Activated T-cell treated with anti-CD3 and anti-CD28 coated beads, Interleukin-2, amount 50 U/mL, for 4 hours (primary cell): Measurements from ENCODE around the gene GPD2. TPM values are rescaled to one million over a fixed set of nuclear protein-coding genes. Genes with fewer than 3 reads are reported as not detected.

Experiments used
- ATAC-seq, 2 donors: fragments of 200-7000 bp; cut with Tn5 transposase; one replicate each; pipeline ENCODE4 v1.10.0; 2021
- DNase-seq: peaks from one replicate; pipeline ENCODE4 v3.0.0-alpha.2; 2020
- H3K27me3 Mint-ChIP-seq: one replicate; pipeline ENCODE4 v1.8.0; 2021; ENCODE audit warnings: low read depth, mixed read lengths
- H3K36me3 Mint-ChIP-seq: one replicate; pipeline ENCODE4 v1.8.0; 2022; ENCODE audit warnings: mixed read lengths; ENCODE audit not compliant: insufficient read depth
- H3K4me1 Mint-ChIP-seq: one replicate; pipeline ENCODE4 v1.8.0; 2021; ENCODE audit warnings: low read depth, mixed read lengths
- H3K4me3 Mint-ChIP-seq: one replicate; pipeline ENCODE4 v1.8.0; 2021; ENCODE audit warnings: mild to moderate bottlenecking, moderate library complexity, mixed read lengths
- H3K9me3 Mint-ChIP-seq: one replicate; pipeline ENCODE4 v1.8.0; 2021; ENCODE audit warnings: mixed read lengths
- total RNA-seq, 3 donors: library from RNA; stranded (reverse); gene quantifications; one replicate each; pipeline ENCODE4 v1.2.1, GENCODE V29; 2021

The GPD2 gene
- total RNA-seq, 3 donors from 2014 or later = 20.7 to 21.1 (median 21.0) TPM

DNA sequence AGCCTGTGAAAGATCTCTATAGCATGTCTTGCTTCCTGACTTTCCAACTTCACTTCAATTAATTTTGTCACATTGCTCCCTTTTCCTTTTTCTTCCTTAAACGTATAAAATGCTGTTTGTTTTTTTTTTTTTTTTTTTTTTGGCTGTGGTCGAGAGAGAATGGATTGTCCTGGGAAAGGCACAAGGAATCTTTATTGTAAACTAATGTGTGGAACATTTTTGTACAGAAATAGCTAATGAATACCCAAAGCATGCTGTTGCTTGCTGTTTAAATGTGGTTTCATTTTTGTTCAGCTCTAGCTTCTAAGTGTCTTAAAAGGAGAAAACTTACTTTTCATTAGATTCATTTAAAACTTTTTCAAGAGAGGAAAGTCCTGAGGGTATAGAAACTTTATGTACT lies 105.5 kb downstream of the GPD2 start:
- Mint-ChIP-seq H3K4me3 (no peak overlapping the region), H3K36me3 (peaks cover 21% of the 10 kb centered on the region), H3K4me1 (peaks cover 11% of the 10 kb centered on the region), H3K27me3 (no peaks in the 10 kb centered on the region), H3K9me3 (no peaks in the 10 kb centered on the region)
- ATAC-seq (no peak), DNase-seq (no peak)

DNA sequence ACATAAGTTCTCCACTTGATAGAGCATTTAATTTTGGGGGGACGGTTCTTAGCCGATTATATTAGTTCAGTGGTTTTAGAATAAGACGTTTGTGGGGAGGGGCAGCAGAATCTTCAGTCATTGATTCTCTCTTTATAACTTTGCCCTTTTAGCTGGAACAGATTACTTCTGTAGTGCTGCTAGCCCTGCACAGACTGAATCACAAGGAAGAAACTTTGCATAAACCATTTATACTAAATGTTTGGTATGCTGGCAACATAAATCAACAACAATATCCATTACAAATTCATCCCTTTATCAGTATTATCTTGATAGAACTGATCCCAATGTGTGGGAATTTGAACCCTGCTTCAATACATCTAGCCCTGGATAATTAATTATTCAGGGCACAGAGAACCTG lies 112.2 kb downstream of the GPD2 start:
- Mint-ChIP-seq H3K36me3 (peaks cover 12% of the 10 kb centered on the region), H3K4me1 (peaks cover under 1% of the 10 kb centered on the region), H3K9me3 (no peaks in the 10 kb centered on the region), H3K4me3 (no peak overlapping the region), H3K27me3 (no peaks in the 10 kb centered on the region)
- no peak for DNase-seq
- no peak for ATAC-seq

DNA sequence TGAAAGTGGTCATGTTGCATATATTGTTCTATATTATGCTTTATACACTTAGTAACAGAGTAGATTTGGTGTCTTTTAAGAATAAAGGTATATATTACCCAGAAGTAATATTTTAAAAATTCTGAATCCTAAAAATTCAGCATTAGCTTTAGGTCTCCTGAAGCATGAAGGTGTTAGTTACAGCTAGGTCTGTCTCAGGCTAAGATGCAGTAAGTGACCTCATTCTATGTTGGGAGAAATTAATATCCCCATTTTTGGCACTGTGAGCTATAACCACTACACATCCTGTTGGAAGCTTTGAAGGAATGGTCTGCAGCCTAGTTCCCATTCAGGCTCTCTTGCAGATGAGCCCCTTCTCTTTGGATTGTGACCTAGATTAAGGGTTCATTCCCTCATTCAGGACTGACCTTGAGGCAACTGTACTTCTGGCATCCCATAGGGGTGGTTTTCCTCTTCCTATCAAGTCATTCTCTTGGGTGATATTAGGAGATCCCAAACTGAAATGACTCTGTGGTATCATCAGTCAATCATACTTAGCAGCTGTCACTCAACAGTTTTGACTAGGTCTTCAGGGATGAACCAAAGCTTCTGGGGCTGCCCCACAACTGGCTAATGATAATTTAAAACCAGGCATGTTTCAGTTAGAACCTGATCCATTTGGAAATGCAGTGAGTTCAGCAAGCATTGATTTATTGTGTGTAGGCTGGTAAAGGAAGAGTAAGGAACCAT lies 117.7 kb downstream of the GPD2 start:
- peaks cover 23% of the 10 kb centered on the region for H3K36me3 Mint-ChIP-seq
- no peaks in the 10 kb centered on the region for H3K27me3 Mint-ChIP-seq
- peaks cover 2% of the 10 kb centered on the region for H3K4me1 Mint-ChIP-seq
- H3K9me3 Mint-ChIP-seq = no peaks in the 10 kb centered on the region
- ATAC-seq = no peak
- no peak overlapping the region for H3K4me3 Mint-ChIP-seq
- DNase-seq = no peak

DNA sequence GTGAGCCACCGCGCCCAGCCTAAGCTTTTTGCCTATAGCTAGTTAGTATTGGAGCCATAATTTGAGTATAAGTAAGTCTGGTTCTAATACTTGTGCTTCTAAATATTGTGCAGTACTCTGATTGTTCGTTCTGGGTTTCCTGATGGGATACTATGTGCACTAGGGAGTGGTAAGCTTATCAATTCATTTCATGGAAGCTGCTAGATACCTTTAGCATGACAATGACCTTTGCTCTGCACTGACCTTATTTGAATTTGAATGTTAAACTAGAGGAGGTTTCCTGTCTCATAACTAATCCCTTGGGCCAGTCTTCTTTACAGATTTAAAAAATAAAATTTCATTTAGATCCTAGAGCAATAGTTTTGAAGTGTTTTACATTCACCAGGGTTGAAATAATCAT lies 125.1 kb downstream of the GPD2 start:
- H3K27me3 Mint-ChIP-seq = no peaks in the 10 kb centered on the region
- H3K9me3 Mint-ChIP-seq = no peaks in the 10 kb centered on the region
- H3K4me1 Mint-ChIP-seq = peaks cover 6% of the 10 kb centered on the region

DNA sequence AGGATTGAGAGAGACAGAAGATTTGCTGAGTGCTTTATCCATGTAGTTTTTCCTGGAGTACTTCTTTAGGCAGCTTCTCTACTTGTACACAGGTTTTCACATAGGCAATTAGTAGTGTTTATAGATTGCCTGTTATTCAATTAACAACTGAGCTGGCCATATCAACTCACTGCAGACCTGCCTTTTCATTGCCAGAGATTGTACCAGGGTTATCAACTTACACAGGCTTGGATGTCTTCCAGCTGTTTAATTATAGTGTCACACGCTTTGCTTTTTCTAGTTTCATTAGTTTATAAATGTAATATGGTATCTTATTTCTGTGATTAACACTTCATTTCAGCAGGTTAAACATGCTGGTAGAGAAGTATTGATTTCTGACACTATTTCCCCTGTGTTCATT lies 125.9 kb downstream of the GPD2 start:
- H3K9me3 Mint-ChIP-seq = no peaks in the 10 kb centered on the region
- H3K4me3 Mint-ChIP-seq = no peak overlapping the region
- DNase-seq (no peak), ATAC-seq (no peak)
- peaks cover 15% of the 10 kb centered on the region for H3K36me3 Mint-ChIP-seq
- no peaks in the 10 kb centered on the region for H3K27me3 Mint-ChIP-seq
- peaks cover 8% of the 10 kb centered on the region for H3K4me1 Mint-ChIP-seq

More for the DNA sequence above, 125.1 kb downstream of the GPD2 start:
- Mint-ChIP-seq H3K36me3 (peaks cover 17% of the 10 kb centered on the region), H3K4me3 (no peak overlapping the region)
- ATAC-seq (no peak), DNase-seq (no peak)

DNA sequence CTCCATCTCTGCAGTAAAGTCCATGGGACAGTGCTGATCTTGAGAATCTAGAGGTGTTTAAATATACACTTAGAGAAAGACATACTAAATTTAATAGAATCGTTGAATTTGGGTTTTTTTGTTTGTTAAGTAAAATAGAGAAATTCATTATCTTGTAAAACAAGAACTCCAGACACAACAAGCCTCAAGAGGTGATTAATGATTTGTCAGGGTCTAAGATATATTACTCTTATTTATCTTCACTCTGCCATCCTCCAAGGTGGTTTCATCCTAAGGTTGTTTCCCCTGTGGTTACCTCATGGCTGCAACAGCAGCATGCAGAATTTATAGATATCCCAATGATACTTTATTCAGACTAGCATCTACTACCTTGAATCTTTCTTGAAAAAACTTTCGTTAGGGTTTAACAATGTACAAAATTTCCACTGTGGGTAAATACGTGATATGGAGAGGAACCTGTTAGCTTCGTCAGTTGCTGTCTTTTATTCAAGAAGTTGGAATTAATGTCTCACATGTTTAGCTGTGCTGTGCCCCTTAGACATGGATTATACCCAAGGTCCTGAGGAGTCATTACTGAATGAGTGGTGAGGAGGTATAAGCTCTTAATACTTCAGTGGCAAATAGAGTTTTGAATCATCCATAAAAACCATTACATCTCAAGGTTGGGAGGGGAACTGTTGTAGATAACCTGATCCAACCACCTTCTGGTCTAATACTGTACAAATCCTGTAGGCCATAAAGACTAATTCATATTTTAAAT lies 128.0 kb downstream of the GPD2 start:
- no peak for DNase-seq

DNA sequence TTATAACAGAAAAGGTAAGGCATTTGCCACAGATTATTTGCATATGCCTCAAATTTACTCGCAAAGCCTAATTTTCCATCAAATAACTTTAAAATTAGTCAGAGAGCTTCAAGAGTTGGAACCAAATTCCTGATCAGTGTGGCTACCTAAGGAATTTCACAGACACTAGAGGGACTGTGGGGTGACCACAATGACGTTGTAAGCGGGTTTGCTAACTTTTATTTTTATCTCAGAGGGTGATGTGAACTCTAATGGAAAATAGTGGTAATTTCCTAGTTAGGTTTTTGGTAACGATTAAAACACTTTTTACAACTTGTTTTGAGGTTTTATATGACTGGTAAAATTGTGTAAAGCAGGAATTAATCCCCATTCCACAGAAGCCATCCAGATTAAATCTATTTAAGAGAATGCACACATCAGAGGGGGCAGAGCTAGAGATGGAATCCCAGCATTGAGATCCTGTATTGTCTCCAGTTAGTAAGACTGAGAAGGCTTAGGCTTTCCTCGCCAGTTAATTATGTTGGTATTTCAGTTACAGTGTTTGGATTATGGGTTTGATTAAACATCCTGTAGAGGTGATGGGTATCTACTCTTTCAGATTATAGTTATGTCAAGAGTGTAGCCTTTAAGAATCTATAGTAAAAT lies 129.0 kb downstream of the GPD2 start:
- no peak for DNase-seq
- ATAC-seq = no peak
- Mint-ChIP-seq H3K4me1 (peaks cover 8% of the 10 kb centered on the region), H3K4me3 (no peak overlapping the region), H3K9me3 (no peaks in the 10 kb centered on the region), H3K36me3 (peaks cover 14% of the 10 kb centered on the region), H3K27me3 (no peaks in the 10 kb centered on the region)

More for the DNA sequence above, 128.0 kb downstream of the GPD2 start:
- H3K4me3 Mint-ChIP-seq = no peak overlapping the region
- no peaks in the 10 kb centered on the region for H3K27me3 Mint-ChIP-seq
- ATAC-seq = no peak
- no peaks in the 10 kb centered on the region for H3K9me3 Mint-ChIP-seq
- peaks cover 8% of the 10 kb centered on the region for H3K4me1 Mint-ChIP-seq
- H3K36me3 Mint-ChIP-seq = peaks cover 9% of the 10 kb centered on the region

DNA sequence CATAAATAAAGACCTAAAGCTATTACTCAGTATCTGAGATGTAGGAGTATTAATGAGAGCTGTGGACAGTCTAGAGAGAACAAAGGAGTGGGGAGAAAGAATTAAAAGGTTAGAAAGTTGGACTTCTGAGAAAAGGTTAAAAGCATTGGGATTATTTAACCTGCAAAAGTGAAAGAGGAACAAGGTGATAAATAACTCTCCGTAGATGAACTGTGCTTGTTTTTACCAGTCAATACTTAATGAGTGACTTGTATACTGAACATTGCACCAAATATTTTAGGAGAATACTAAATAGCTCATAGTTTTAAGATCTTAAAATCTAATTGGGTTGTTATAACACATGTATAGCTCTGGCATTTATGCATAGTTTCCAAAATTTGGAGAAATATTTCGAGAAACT lies 137.5 kb downstream of the GPD2 start:
- H3K27me3 Mint-ChIP-seq = no peaks in the 10 kb centered on the region
- H3K9me3 Mint-ChIP-seq = no peaks in the 10 kb centered on the region
- ATAC-seq (no peak), DNase-seq (no peak)
- H3K4me3 Mint-ChIP-seq = no peak overlapping the region
- H3K4me1 Mint-ChIP-seq = peaks cover 10% of the 10 kb centered on the region
- H3K36me3 Mint-ChIP-seq = peaks cover 28% of the 10 kb centered on the region

DNA sequence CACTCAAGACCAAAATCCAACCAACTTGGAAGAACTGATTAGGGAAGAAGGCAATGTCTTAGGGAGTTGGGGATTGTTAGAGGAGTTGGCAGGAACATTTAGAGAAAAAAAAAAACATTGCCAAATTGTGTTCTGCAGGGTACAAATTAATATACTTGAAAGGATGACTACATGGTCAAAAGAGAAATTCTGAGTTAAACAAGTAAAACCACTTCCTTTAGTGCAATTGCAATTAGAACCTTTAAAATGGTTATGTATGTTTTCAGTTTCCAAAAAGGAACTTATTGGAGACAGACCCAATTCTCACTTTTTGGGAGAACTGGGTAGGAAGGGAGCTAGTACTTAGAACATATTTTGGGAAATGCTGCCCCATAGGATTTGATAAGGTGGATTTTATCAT lies 137.9 kb downstream of the GPD2 start:
- Mint-ChIP-seq H3K4me1 (peaks cover 10% of the 10 kb centered on the region), H3K9me3 (no peaks in the 10 kb centered on the region), H3K4me3 (no peak overlapping the region), H3K36me3 (peaks cover 26% of the 10 kb centered on the region), H3K27me3 (no peaks in the 10 kb centered on the region)
- no peak for DNase-seq
- no peak for ATAC-seq

DNA sequence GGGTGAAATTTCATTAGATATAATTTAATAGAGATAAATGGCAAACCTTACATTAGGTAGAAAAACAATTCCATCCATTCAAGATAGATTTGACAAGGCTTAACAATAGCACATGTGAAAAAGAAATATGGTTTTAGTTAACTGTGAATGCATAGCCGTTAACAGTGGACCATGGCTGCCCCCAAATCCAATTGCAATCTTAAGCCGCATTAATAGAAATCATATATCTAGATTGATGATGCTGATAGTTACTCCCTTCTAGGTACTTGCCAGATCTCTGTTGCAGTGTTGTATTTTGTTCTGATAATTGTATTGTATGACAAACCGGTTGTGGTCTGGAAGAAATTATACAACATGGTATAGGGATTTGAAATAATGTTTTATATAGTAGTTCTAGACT lies 139.8 kb downstream of the GPD2 start:
- Mint-ChIP-seq H3K9me3 (no peaks in the 10 kb centered on the region), H3K4me1 (peaks cover 20% of the 10 kb centered on the region), H3K4me3 (no peak overlapping the region), H3K36me3 (peaks cover 17% of the 10 kb centered on the region), H3K27me3 (no peaks in the 10 kb centered on the region)
- ATAC-seq (no peak), DNase-seq (no peak)

DNA sequence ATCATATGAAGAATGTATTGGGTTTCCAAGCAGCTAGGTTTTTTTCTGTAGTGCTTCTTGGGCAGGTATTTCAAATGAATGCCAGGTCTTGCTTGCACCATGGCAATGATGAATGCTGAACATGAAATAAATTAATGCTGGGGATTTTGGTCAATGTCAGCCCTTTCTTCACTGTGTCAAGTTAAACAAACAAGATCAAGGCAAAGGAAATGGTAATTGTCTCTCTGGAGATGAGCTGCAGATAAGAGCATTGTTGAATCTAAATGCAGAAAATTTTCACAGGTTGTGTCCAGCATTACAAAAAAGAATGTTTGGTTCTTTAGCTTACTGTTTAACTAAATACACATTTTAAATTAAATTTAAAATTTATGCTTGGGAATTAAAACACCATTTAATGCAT lies 144.3 kb downstream of the GPD2 start:
- Mint-ChIP-seq H3K27me3 (no peaks in the 10 kb centered on the region), H3K4me1 (peaks cover 11% of the 10 kb centered on the region), H3K9me3 (no peaks in the 10 kb centered on the region), H3K4me3 (no peak overlapping the region), H3K36me3 (peaks cover 2% of the 10 kb centered on the region)
- DNase-seq (no peak), ATAC-seq (no peak)

DNA sequence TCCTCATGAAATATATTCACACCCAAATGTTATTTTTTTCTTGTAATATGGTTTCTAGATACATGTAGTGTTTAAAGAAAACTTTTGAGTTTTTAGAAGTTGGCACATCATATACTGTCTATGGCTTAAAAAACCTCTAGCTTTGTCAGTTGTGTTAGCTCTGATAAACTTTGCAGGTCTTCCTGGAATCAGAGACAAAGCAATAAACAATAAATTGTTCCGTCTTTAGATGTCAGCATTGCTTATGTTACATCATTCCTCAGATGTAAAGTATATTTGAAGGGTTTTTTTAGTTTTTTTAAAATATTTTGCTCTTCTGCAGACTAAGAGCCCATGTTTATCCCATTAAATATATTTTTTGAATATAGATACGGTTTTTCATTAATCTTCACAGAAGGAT lies 145.1 kb downstream of the GPD2 start:
- Mint-ChIP-seq H3K36me3 (peaks cover 2% of the 10 kb centered on the region), H3K4me3 (no peak overlapping the region), H3K4me1 (peaks cover 11% of the 10 kb centered on the region), H3K9me3 (no peaks in the 10 kb centered on the region), H3K27me3 (no peaks in the 10 kb centered on the region)
- ATAC-seq = no peak
- no peak for DNase-seq

DNA sequence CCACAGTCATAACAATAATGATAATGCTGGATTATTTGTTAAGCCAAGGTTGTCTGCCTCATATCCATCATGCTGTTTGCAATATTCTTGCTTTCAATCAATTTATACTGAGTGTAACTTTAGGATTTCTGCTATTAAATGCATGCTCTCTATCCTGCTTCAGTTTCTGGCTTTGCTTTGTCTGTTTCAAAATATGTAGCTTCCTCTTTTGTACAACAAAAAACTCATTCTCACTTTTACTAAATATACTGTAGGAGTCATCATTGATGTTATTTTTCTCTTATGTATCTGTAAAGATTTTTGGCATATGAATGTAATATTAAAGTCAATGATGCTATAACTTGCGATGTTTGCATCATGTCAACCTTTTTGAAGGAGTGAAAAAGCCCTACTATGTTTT lies 149.3 kb downstream of the GPD2 start:
- no peak overlapping the region for H3K4me3 Mint-ChIP-seq
- no peaks in the 10 kb centered on the region for H3K27me3 Mint-ChIP-seq
- ATAC-seq (no peak), DNase-seq (no peak)
- H3K4me1 Mint-ChIP-seq = peaks cover 8% of the 10 kb centered on the region
- no peaks in the 10 kb centered on the region for H3K9me3 Mint-ChIP-seq
- H3K36me3 Mint-ChIP-seq = peaks cover 2% of the 10 kb centered on the region

DNA sequence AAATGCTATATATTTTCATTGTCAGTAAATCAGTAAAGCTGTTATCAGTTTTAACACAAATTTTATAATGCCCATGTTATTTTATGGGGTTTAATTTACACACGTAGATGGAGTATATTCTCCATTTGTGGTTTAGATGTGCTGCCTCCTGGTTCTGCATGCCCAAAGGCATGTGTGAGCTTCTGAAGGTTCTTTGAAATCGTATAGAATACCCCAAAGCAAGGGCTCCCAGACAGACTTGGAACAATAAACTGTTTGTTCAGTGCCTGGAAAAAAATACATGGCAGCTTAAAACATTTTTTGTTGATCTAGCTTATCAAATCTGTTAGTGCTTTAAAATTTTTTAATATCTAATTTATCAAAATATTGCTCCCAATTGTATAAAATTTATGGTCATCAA lies 150.4 kb downstream of the GPD2 start:
- Mint-ChIP-seq H3K4me1 (peaks cover 2% of the 10 kb centered on the region), H3K36me3 (peaks cover 2% of the 10 kb centered on the region), H3K4me3 (no peak overlapping the region), H3K9me3 (no peaks in the 10 kb centered on the region), H3K27me3 (no peaks in the 10 kb centered on the region)
- no peak for DNase-seq
- ATAC-seq = no peak
